NB4 (cell line): Measurements from ENCODE around the gene BTBD16.
A peak's percentile ranks its signal among the peaks of the same experiment; 100 is the strongest.

ENCODE experiments used
- DNase-seq: peaks from one replicate; pipeline ENCODE4 v3.0.0; 2010; ENCODE audit warnings: low read depth
- H3K4me3 ChIP-seq: one replicate; pipeline ENCODE4 v1.5.1; 2011; ENCODE audit warnings: mild to moderate bottlenecking, low read depth, low read length, moderate library complexity
- CTCF ChIP-seq: IDR thresholded peaks from one replicate; pipeline ENCODE4 v1.5.1; 2012; ENCODE audit warnings: low read depth, low read length
- MAX ChIP-seq: IDR thresholded peaks from 2 replicates; pipeline ENCODE4 v1.6.1; 2011; ENCODE audit warnings: low read depth, low read length
- MYC ChIP-seq: IDR thresholded peaks from 2 replicates; pipeline ENCODE4 v1.6.1; 2011; ENCODE audit warnings: low read depth, low read length
- POLR2A ChIP-seq: IDR thresholded peaks from 2 replicates; pipeline ENCODE4 v1.6.1; 2011; ENCODE audit warnings: mild to moderate bottlenecking; ENCODE audit not compliant: insufficient read length; ENCODE audit errors: extremely low read depth

The BTBD16 gene

GRCh38 chr10:122271076-122271475, at the start of gene BTBD16:
Gene BTBD16, plus strand, starts transcription at chr10:122271296. Its CDS starts 3,786 bp downstream, at chr10:122275082.
- DNase-seq, result no peak
- TF ChIP-seq CTCF (no peak), MYC (no peak), POLR2A (no peak), MAX (no peak)
- H3K4me3 ChIP-seq, result no peak within 1 kb of the TSS

- no peak for DNase-seq
These were observed 49.1 kb upstream of the BTBD16 start for GRCh38 chr10:122221958-122222357.

GRCh38 chr10:122222638-122223037, 48.5 kb upstream of the BTBD16 start:
- no peak for TF ChIP-seq CTCF
- no peak for TF ChIP-seq POLR2A
- no peak for TF ChIP-seq MYC
- no peak for TF ChIP-seq MAX

More at GRCh38 chr10:122221958-122222357, 49.1 kb upstream of the BTBD16 start:
- no peak overlapping the region for H3K4me3 ChIP-seq
- TF ChIP-seq MAX (no peak), POLR2A (no peak), CTCF (no peak), MYC (no peak)

GRCh38 chr10:122224159-122224558, 46.9 kb upstream of the BTBD16 start:
- TF ChIP-seq MAX (no peak), CTCF (no peak), POLR2A (no peak), MYC (no peak)
- no peak for DNase-seq
- H3K4me3 ChIP-seq, result no peak overlapping the region

More at GRCh38 chr10:122222638-122223037, 48.5 kb upstream of the BTBD16 start:
- DNase-seq, result no peak
- no peak overlapping the region for H3K4me3 ChIP-seq

- TF ChIP-seq CTCF (no peak), MYC (no peak; the same call in 1 of the 2 replicates), MAX (0 out of 2 replicates have a peak, but pooled peaks have one; percentile 19), POLR2A (no peak)
- DNase-seq, result peak; percentile 22
- no peak overlapping the region for H3K4me3 ChIP-seq
These were observed 45.8 kb upstream of the BTBD16 start for GRCh38 chr10:122225330-122225729.
